ENCODE results near the gene CTRL.

DNA sequence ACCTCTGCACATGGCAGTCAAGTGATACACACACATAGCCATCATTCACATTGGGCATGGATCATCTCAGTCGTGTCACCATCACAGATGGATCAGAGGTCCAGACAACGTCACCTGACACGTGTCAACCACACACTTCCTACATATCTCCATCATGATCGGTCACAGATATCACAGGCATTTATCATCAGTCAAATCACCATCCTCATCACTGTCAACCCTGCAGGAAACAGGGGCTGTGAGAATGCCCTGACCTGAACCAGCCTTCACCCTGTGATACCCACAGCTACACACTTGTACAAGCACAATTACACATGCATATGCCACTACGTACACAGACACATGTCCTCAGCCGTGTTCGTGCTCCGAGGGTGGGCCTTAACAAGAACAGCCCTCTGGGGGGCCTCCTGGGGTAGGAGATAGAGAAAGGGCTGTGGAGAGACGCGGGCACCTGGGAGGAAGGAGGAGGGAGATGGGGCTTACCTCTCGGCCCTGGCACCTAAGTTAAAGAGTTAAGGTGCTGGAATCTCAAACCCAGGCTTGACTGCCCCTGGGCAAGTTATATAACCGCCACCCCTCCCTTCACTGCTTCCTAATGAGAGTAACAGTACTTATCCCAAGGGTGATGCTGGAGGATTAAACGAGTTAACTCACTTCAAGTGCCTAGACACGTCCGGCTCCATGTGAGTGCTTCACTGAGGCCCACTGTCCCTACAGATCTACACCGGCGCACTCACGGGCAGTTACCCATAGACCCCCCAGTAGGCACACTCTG lies 35.7 kb upstream of the CTRL start:
- no peak for TF ChIP-seq EZH2 (IDR thresholded peaks at IDR 0.05; ENCODE audit: low read depth)
- TF ChIP-seq, protein P1, sequence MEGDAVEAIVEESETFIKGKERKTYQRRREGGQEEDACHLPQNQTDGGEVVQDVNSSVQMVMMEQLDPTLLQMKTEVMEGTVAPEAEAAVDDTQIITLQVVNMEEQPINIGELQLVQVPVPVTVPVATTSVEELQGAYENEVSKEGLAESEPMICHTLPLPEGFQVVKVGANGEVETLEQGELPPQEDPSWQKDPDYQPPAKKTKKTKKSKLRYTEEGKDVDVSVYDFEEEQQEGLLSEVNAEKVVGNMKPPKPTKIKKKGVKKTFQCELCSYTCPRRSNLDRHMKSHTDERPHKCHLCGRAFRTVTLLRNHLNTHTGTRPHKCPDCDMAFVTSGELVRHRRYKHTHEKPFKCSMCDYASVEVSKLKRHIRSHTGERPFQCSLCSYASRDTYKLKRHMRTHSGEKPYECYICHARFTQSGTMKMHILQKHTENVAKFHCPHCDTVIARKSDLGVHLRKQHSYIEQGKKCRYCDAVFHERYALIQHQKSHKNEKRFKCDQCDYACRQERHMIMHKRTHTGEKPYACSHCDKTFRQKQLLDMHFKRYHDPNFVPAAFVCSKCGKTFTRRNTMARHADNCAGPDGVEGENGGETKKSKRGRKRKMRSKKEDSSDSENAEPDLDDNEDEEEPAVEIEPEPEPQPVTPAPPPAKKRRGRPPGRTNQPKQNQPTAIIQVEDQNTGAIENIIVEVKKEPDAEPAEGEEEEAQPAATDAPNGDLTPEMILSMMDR (conservative IDR thresholded peaks at IDR 0.05) = no peak
